SU-DHL-6 (cell line): ENCODE results near the gene GUCA2B.

Source experiments
- H2AFZ ChIP-seq: fragments of 200-600 bp; sonication (generic); 2 replicates; pipeline ENCODE4 v1.6.1; 2014; ENCODE audit warnings: low read depth, mild to moderate bottlenecking, moderate library complexity, mixed read lengths, antibody characterized with exemption, low read length; ENCODE audit not compliant: severe bottlenecking
- H3F3A ChIP-seq: fragments of 200-600 bp; shearing (Covaris generic); 2 replicates; pipeline ENCODE4 v1.6.0; 2016; ENCODE audit warnings: antibody characterized with exemption, mild to moderate bottlenecking; ENCODE audit not compliant: insufficient read depth
- H3K27ac ChIP-seq: fragments of 200-600 bp; sonication (generic); 2 replicates; pipeline ENCODE4 v1.5.1; 2016; ENCODE audit warnings: low read depth, mild to moderate bottlenecking, low read length, moderate library complexity, mixed read lengths
- H3K27me3 ChIP-seq: fragments of 200-600 bp; sonication (generic), shearing (Covaris generic); 2 replicates; pipeline ENCODE4 v1.6.0; 2014; ENCODE audit warnings: mild to moderate bottlenecking, low read length
- H3K36me3 ChIP-seq: fragments of 200-600 bp; sonication (generic); 2 replicates; pipeline ENCODE4 v1.6.1; 2014; ENCODE audit warnings: mild to moderate bottlenecking, low read length, mixed read lengths
- H3K4me2 ChIP-seq: fragments of 300-600, 200-600 bp; shearing (Covaris generic), sonication (generic); 2 replicates; pipeline ENCODE4 v1.6.0; 2014; ENCODE audit warnings: low read length, low read depth, mild to moderate bottlenecking; ENCODE audit not compliant: poor library complexity, severe bottlenecking
- H3K4me3 ChIP-seq: fragments of 200-600 bp; sonication (generic); 2 replicates; pipeline ENCODE4 v1.5.1; 2014; ENCODE audit warnings: antibody characterized with exemption, low read length, mild to moderate bottlenecking, mixed read lengths; ENCODE audit not compliant: insufficient read depth, poor library complexity, severe bottlenecking
- H3K79me2 ChIP-seq: fragments of 200-600 bp; sonication (generic); 2 replicates; pipeline ENCODE4 v1.6.1; 2014; ENCODE audit warnings: mild to moderate bottlenecking, low read length, moderate library complexity; ENCODE audit not compliant: insufficient read depth
- H3K9ac ChIP-seq: fragments of 200-600 bp; sonication (generic); 2 replicates; pipeline ENCODE4 v1.7.0; 2014; ENCODE audit warnings: mild to moderate bottlenecking, low read length
- H3K9me2 ChIP-seq: fragments of 200-600 bp; sonication (generic); replicated peaks from 2 replicates; pipeline ENCODE4 v1.6.1; 2014; ENCODE audit warnings: low read length; ENCODE audit not compliant: insufficient read depth
- H3K9me3 ChIP-seq: fragments of 200-600 bp; sonication (generic); 2 replicates; pipeline ENCODE4 v1.6.1; 2014; ENCODE audit warnings: low read length, mixed read lengths; ENCODE audit not compliant: insufficient read depth
- H4K20me1 ChIP-seq: fragments of 200-600 bp; sonication (generic); 2 replicates; pipeline ENCODE4 v1.6.1; 2014; ENCODE audit warnings: low read depth, mild to moderate bottlenecking, antibody characterized with exemption, low read length, moderate library complexity, mixed read lengths
- CTCF ChIP-seq: fragments of 200-600 bp; sonication (generic); IDR thresholded peaks from one replicate; pipeline ENCODE4 v1.5.1; 2017; ENCODE audit warnings: antibody characterized with exemption, mild to moderate bottlenecking, low read length, moderate library complexity; ENCODE audit not compliant: insufficient read depth, poor library complexity, severe bottlenecking
- EZH2phosphoT487 ChIP-seq: fragments of 200-600 bp; sonication (generic), shearing (Covaris generic); conservative IDR thresholded peaks from 2 replicates; pipeline ENCODE4 v1.6.1; 2018; ENCODE audit warnings: mild to moderate bottlenecking, antibody characterized with exemption, low read length, moderate library complexity, mixed read lengths

Gene GUCA2B

DNA sequence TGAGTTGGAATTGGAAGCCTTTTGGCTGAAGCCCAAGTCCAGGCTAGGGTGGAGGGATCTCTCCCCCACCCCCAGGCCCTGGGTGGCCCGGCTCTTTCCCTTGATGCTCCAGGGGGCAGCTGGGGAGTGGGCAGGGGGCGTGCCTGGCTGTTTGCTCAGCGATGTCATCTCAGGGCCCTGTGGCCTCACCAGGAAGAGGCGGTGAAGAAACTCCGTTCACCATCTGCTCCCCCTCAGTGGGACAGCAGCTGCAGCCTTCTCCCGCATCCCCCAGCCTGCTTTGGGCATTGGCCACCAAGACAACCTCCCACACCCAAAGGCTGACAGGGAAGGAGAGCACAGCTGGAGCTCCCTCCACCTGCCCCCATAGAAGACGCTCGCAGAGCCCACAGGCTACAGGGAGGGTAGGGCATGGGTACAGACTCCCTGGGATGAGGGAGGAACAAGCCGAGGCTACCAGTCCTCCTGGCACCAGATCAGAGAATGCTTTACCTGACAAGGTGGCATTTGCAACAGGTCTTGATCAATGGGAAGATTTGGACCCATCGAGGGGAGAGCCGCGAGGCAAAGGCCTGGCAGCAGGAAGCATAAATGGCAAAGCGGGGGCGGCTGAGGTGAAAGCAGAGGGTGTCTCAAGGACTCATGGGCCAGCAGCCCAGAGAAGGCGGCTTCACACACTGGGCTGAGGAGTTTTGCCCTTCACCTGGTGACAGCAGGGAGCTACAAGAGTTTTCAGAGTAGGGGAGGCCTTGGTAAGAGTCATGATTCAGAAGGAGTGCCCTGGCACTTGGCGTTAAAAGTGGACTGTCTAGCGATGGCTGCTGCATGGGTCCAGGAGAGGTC is 17.8 kb downstream of the GUCA2B start:
- Histone ChIP-seq H3K9me3 (no peaks in the 10 kb centered on the region), H3K36me3 (no peaks in the 10 kb centered on the region), H3K27ac (no peak overlapping the region), H3K9ac (no peak overlapping the region), H3K4me2 (no peak overlapping the region), H3K4me3 (no peak overlapping the region), H4K20me1 (no peaks in the 10 kb centered on the region), H3K9me2 (no peaks in the 10 kb centered on the region), H3K27me3 (no peaks in the 10 kb centered on the region), H3F3A (no peaks in the 10 kb centered on the region), H2AFZ (no peak overlapping the region), H3K79me2 (no peaks in the 10 kb centered on the region)
- TF ChIP-seq EZH2phosphoT487 (no peak), CTCF (no peak)

GRCh38 chr1:42171679-42172266 is 18.6 kb downstream of the GUCA2B start:
- H3K27me3 ChIP-seq = no peaks in the 10 kb centered on the region
- H3K79me2 ChIP-seq = no peaks in the 10 kb centered on the region
- TF ChIP-seq CTCF (no peak), EZH2phosphoT487 (no peak)

GRCh38 chr1:42172381-42173133 is 19.3 kb downstream of the GUCA2B start:
- no peak overlapping the region for H3K27ac ChIP-seq
- no peak overlapping the region for H2AFZ ChIP-seq
- H3K9me2 ChIP-seq = no peaks in the 10 kb centered on the region
- H3K9me3 ChIP-seq = no peaks in the 10 kb centered on the region
- H3K36me3 ChIP-seq = no peaks in the 10 kb centered on the region
- H3K9ac ChIP-seq = no peak overlapping the region
- H3K4me2 ChIP-seq = no peak overlapping the region
- no peak for TF ChIP-seq EZH2phosphoT487
- TF ChIP-seq CTCF = no peak
- H3K79me2 ChIP-seq = no peaks in the 10 kb centered on the region
- no peaks in the 10 kb centered on the region for H3F3A ChIP-seq
- H3K4me3 ChIP-seq = no peak overlapping the region
- no peaks in the 10 kb centered on the region for H3K27me3 ChIP-seq
- H4K20me1 ChIP-seq = no peaks in the 10 kb centered on the region

More at GRCh38 chr1:42171679-42172266, 18.6 kb downstream of the GUCA2B start:
- Histone ChIP-seq H3K9ac (no peak overlapping the region), H3K9me2 (no peaks in the 10 kb centered on the region), H4K20me1 (no peaks in the 10 kb centered on the region), H3K4me3 (no peak overlapping the region), H3F3A (no peaks in the 10 kb centered on the region), H3K27ac (no peak overlapping the region), H3K9me3 (no peaks in the 10 kb centered on the region), H3K4me2 (no peak overlapping the region), H2AFZ (no peak overlapping the region), H3K36me3 (no peaks in the 10 kb centered on the region)
